Natural killer cell (primary cell): ENCODE measurements around the gene EPB41L4A. TPM values are rescaled to one million over a fixed set of nuclear protein-coding genes. Genes with fewer than 3 reads are reported as not detected.

Experiments used
- ATAC-seq, 3 donors: fragments of 150-1000 bp in 2 of 3; fragments of 200-7000 bp in 1 of 3; cut with Tn5 transposase; 1 replicate in 1 of 3; 2 replicates in 2 of 3; pipeline ENCODE4 v1.10.0; 2021; ENCODE audit warnings: mild to moderate bottlenecking in 2 of 3, moderate library complexity in 2 of 3
- DNase-seq, 2 donors: peaks; one replicate each; pipeline versions ENCODE4 v3.0.0 to v3.0.0-alpha.2; 2013 to 2021; ENCODE audit warnings: mixed read lengths in 1 of 2
- H3K27ac ChIP-seq: one replicate; pipeline ENCODE4 v1.5.1; 2013; ENCODE audit warnings: mild to moderate bottlenecking, low read length
- H3K27me3 ChIP-seq: one replicate; pipeline ENCODE4 v1.6.1; 2013; ENCODE audit warnings: low read length; ENCODE audit not compliant: control insufficient read depth, insufficient read depth
- H3K36me3 ChIP-seq: one replicate; pipeline ENCODE4 v1.6.1; 2013; ENCODE audit warnings: low read length; ENCODE audit not compliant: control insufficient read depth, insufficient read depth
- H3K4me1 ChIP-seq: one replicate; pipeline ENCODE4 v1.6.1; 2013; ENCODE audit warnings: low read length; ENCODE audit not compliant: control insufficient read depth, insufficient read depth
- H3K4me3 ChIP-seq: one replicate; pipeline ENCODE4 v1.5.1; 2013; ENCODE audit warnings: low read length
- H3K9me3 ChIP-seq: one replicate; pipeline ENCODE4 v1.6.1; 2013; ENCODE audit warnings: low read length; ENCODE audit not compliant: control insufficient read depth, insufficient read depth
- H3K27ac Mint-ChIP-seq, 2 donors: one replicate each; pipeline ENCODE4 v1.8.0; 2022; ENCODE audit warnings: mild to moderate bottlenecking in 2 of 2, mixed read lengths in 2 of 2, moderate library complexity in 1 of 2
- H3K27me3 Mint-ChIP-seq, 2 donors: one replicate each; pipeline ENCODE4 v1.8.0; 2022; ENCODE audit warnings: low read depth in 2 of 2, mixed read lengths in 2 of 2
- H3K36me3 Mint-ChIP-seq: one replicate; pipeline ENCODE4 v1.8.0; 2022; ENCODE audit warnings: mixed read lengths
- H3K4me1 Mint-ChIP-seq, 2 donors: one replicate each; pipeline ENCODE4 v1.8.0; 2022; ENCODE audit warnings: mixed read lengths in 2 of 2
- H3K4me3 Mint-ChIP-seq: one replicate; pipeline ENCODE4 v1.8.0; 2022; ENCODE audit warnings: mild to moderate bottlenecking, moderate library complexity, mixed read lengths
- H3K9me3 Mint-ChIP-seq, 2 donors: one replicate each; pipeline ENCODE4 v1.8.0; 2022; ENCODE audit warnings: mixed read lengths in 2 of 2
- WGBS: methylation state at CpG from one replicate; pipeline ENCODE4 v1.1.7; 2013; ENCODE audit warnings: missing lambda C conversion rate; ENCODE audit not compliant: insufficient coverage; 5-methylcytosine and 5-hydroxymethylcytosine counted together
- intact Hi-C: fragments of 100-400 bp; cut with micrococcal nuclease; formaldehyde crosslinking; loops from one replicate; pipeline ENCODE4 v1.14.2; 2022
- total RNA-seq, 4 donors: library from RNA; stranded (reverse); fragments of 120-200 nt in 1 of 4; gene quantifications; one replicate each; pipeline versions ENCODE4 v1.2.3 to v1.2.4, GENCODE V29; 2013 to 2022
- TF ChIP-seq, protein P1 (sequence below): fragments of 200-600 bp; IDR thresholded peaks from one replicate; pipeline ENCODE4 v1.8.0; 2022; ENCODE audit warnings: antibody characterized with exemption

The EPB41L4A gene
- total RNA-seq, 3 donors from 2014 or later (not counting 1 experiment from before 2014, with no cell fraction given) = 21.9 to 30.4 (median 22.1) TPM

DNA sequence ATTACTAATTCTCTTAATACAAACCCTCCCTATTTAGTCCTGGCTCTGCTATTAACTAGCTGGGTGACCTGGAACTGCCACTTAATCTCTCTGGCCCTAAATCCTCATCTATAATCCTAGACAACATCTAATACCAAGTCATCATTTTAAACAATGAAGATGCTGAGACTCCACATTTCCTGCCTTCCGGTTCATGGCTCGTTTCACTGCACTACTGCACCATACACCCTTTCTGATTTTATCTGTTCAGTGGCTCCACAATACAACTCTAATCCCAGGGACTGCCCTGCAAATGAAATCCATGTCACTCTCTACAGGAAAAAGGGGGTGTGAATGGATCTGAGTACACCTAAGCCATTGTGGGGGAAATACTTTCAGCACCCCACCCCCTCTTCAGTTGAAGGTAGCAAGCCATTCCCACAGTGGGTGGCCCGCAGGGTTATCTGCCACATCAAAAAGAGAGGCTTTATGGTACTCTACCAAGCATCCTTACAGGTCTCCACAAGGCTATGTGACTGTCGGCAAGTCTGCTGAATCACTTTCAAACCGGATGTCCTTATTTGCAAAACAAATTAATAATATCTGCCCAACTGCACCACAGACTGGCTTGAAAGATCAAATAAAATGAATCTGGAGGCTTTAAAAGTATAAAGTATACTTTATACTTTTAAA, 89.5 kb downstream of the EPB41L4A start:
- H3K4me1 Mint-ChIP-seq = peaks cover 7 to 24% of the 10 kb centered on the region in 2 donors
- TF ChIP-seq, protein P1, sequence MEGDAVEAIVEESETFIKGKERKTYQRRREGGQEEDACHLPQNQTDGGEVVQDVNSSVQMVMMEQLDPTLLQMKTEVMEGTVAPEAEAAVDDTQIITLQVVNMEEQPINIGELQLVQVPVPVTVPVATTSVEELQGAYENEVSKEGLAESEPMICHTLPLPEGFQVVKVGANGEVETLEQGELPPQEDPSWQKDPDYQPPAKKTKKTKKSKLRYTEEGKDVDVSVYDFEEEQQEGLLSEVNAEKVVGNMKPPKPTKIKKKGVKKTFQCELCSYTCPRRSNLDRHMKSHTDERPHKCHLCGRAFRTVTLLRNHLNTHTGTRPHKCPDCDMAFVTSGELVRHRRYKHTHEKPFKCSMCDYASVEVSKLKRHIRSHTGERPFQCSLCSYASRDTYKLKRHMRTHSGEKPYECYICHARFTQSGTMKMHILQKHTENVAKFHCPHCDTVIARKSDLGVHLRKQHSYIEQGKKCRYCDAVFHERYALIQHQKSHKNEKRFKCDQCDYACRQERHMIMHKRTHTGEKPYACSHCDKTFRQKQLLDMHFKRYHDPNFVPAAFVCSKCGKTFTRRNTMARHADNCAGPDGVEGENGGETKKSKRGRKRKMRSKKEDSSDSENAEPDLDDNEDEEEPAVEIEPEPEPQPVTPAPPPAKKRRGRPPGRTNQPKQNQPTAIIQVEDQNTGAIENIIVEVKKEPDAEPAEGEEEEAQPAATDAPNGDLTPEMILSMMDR = no peak
- Histone ChIP-seq H3K9me3 (no peaks in the 10 kb centered on the region), H3K27ac (no peak overlapping the region), H3K4me1 (peaks cover 4% of the 10 kb centered on the region), H3K4me3 (no peak overlapping the region), H3K27me3 (peaks cover 3% of the 10 kb centered on the region), H3K36me3 (no peaks in the 10 kb centered on the region)
- ATAC-seq (peak; percentile 21 to 43 (median 35)), DNase-seq (peak in 1 of 2 donors; percentile 2)
- no peaks in the 10 kb centered on the region for H3K9me3 Mint-ChIP-seq
- intact Hi-C loops = no loop called here
- H3K27ac Mint-ChIP-seq = no peak overlapping the region
- no peaks in the 10 kb centered on the region for H3K36me3 Mint-ChIP-seq
- H3K27me3 Mint-ChIP-seq = peaks cover 0 to 6% of the 10 kb centered on the region in 2 donors
- WGBS = 5% methylated on average over 3 of the region's 5 CpGs
- H3K4me3 Mint-ChIP-seq = no peak overlapping the region

DNA sequence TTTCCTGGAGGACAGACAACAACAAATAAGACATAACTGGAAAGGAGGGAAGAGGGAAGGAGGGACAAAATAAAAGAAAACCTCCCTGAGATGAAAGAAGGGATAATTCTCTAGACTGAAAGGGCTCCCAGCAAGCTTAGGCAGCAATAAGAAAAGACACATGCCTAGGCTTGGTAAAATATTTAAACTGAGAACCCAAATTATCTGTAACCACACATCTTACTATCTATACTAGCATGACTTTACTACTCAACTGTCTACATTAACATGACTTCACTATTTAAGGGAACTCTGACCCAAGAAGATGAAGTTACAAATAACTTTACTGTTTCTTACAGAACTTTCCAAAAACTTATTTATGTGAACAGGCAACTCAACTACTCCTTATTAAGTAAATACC, 95.9 kb downstream of the EPB41L4A start:
- ATAC-seq (no peak), DNase-seq (no peak)
- Mint-ChIP-seq H3K4me1 (peaks cover 0 to 12% of the 10 kb centered on the region in 2 donors), H3K9me3 (no peaks in the 10 kb centered on the region), H3K36me3 (no peaks in the 10 kb centered on the region), H3K27ac (no peak overlapping the region), H3K27me3 (peaks cover 5 to 6% of the 10 kb centered on the region in 2 donors), H3K4me3 (no peak overlapping the region)
- Histone ChIP-seq H3K27ac (no peak overlapping the region), H3K36me3 (no peaks in the 10 kb centered on the region), H3K4me3 (no peak overlapping the region), H3K27me3 (no peaks in the 10 kb centered on the region), H3K4me1 (no peaks in the 10 kb centered on the region), H3K9me3 (no peaks in the 10 kb centered on the region)
- TF ChIP-seq, protein P1 = no peak
- intact Hi-C loops = no loop called here

DNA sequence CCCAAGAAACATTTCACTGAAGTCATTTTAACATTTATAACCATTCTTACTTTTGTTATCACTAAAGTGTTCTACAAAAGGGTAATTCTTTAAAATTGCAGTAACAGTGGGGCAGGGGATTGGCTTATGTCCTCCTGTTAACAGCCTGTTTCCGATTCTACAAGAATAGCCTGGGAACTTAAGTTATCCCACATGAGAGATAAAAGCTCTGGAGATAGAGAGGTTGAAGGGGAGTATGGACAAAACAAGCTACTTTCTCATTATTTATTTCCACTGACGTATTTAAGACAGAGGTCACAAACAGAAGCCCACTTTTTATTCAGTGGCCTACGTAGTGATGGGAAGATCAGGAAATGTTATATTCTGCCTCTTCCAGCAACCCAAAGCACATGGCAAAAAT, 98.7 kb downstream of the EPB41L4A start:
- Histone ChIP-seq H3K27me3 (no peaks in the 10 kb centered on the region), H3K4me3 (no peak overlapping the region), H3K36me3 (no peaks in the 10 kb centered on the region), H3K27ac (no peak overlapping the region), H3K9me3 (no peaks in the 10 kb centered on the region), H3K4me1 (no peaks in the 10 kb centered on the region)
- ATAC-seq = no peak
- Mint-ChIP-seq H3K27ac (no peak overlapping the region), H3K4me1 (peaks cover 0 to 15% of the 10 kb centered on the region in 2 donors), H3K27me3 (peaks cover 5 to 6% of the 10 kb centered on the region in 2 donors), H3K36me3 (no peaks in the 10 kb centered on the region), H3K9me3 (no peaks in the 10 kb centered on the region), H3K4me3 (no peak overlapping the region)
- TF ChIP-seq, protein P1 = no peak
- DNase-seq = no peak
- intact Hi-C loops = no loop called here
- 85% methylated on average over 2 of the region's 3 CpGs for WGBS

DNA sequence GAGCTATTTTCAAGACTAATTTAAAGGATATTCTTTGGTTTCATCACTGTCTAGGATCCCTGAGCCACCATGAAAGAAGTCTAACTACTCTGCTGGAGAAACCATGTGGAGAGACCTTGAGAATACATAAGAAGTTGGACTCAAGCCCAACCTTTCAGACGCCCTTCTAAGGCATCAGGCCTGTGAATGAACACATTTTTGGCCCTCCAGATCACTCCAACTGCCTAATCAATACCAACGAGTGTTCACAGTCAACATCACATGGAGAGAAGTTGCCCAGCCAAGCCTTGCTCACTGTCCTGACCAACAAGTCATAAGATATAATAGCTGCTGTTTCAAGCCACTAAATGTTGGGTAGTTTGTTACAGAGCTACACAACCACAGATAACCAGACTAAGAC, 100.7 kb downstream of the EPB41L4A start:
- peaks cover 3 to 6% of the 10 kb centered on the region in 2 donors for H3K27me3 Mint-ChIP-seq
- H3K4me3 Mint-ChIP-seq = no peak overlapping the region
- intact Hi-C loops = no loop called here
- TF ChIP-seq, protein P1 = no peak
- H3K4me1 Mint-ChIP-seq = peaks cover 0 to 15% of the 10 kb centered on the region in 2 donors
- Histone ChIP-seq H3K27ac (no peak overlapping the region), H3K36me3 (no peaks in the 10 kb centered on the region), H3K4me1 (no peaks in the 10 kb centered on the region), H3K9me3 (no peaks in the 10 kb centered on the region), H3K27me3 (no peaks in the 10 kb centered on the region), H3K4me3 (no peak overlapping the region)
- DNase-seq (no peak), ATAC-seq (no peak)
- 73% methylated on average over 2 of the region's 2 CpGs for WGBS
- H3K9me3 Mint-ChIP-seq = no peaks in the 10 kb centered on the region
- no peaks in the 10 kb centered on the region for H3K36me3 Mint-ChIP-seq
- no peak overlapping the region for H3K27ac Mint-ChIP-seq
